Endothelial cell of umbilical vein (primary cell): ENCODE data around the gene GRID1. TPM values are rescaled to one million over a fixed set of nuclear protein-coding genes. Genes with fewer than 3 reads are reported as not detected.

Experiments
- BruUV-seq: library from RNA; stranded (reverse); fragments of 400-500 nt; replicated peaks from 2 replicates; lab custom pipeline; 2021; lab: Mats Ljungman, UMichigan
- CTCF ChIA-PET: fragments of 300-600, 350-600 bp; sonication (Branson Sonifier 250); formaldehyde crosslinking; loops from one replicate; lab custom pipeline; 2021; ENCODE audit warnings: antibody characterized with exemption, inconsistent platforms; lab: Charles Lee
- POLR2A ChIA-PET: fragments of 300-600, 350-600 bp; sonication (Branson Sonifier 250); formaldehyde crosslinking; loops from one replicate; lab custom pipeline; 2021; ENCODE audit warnings: antibody characterized with exemption, inconsistent platforms; lab: Charles Lee
- DNase-seq: peaks from one replicate; pipeline ENCODE4 v3.0.0-alpha.2; 2011; ENCODE audit warnings: low read depth, low spot score
- FAIRE-seq: peaks from 2 replicates; lab custom pipeline; 2011; peaks lifted over from hg19 to GRCh38; lab: Jason Lieb, UNC
- H2AFZ ChIP-seq: 2 replicates; pipeline ENCODE4 v1.6.0; 2012; ENCODE audit warnings: low read depth, low read length, control low read depth, inconsistent platforms
- H3K27ac ChIP-seq: 2 replicates; pipeline ENCODE4 v1.5.1; 2011; ENCODE audit warnings: low read depth, mild to moderate bottlenecking, control low read depth, low read length, moderate library complexity; ENCODE audit not compliant: insufficient read depth
- H3K27me3 ChIP-seq, 2 experiments: 2 replicates each; pipeline versions ENCODE4 v1.6.0 to v1.6.1; 2011; ENCODE audit warnings: low read length in 2 of 2, mixed read lengths in 1 of 2; ENCODE audit not compliant: control insufficient read depth in 2 of 2, insufficient read depth in 2 of 2
- H3K36me3 ChIP-seq, 2 experiments: 2 replicates in 1 of 2; 3 replicates in 1 of 2; pipeline ENCODE4 v1.5.1; 2011; ENCODE audit warnings: low read length in 2 of 2, mild to moderate bottlenecking in 1 of 2, moderate library complexity in 1 of 2; ENCODE audit not compliant: control insufficient read depth in 2 of 2, insufficient read depth in 2 of 2; ENCODE audit errors: extremely low read depth in 1 of 2
- H3K4me1 ChIP-seq: 3 replicates; pipeline ENCODE4 v1.5.1; 2011; ENCODE audit warnings: mild to moderate bottlenecking, low read length; ENCODE audit not compliant: control insufficient read depth, insufficient read depth; ENCODE audit errors: extremely low read depth
- H3K4me2 ChIP-seq: 2 replicates; pipeline ENCODE4 v1.6.1; 2011; ENCODE audit warnings: low read length, control low read depth, mixed read lengths; ENCODE audit not compliant: insufficient read depth
- H3K4me3 ChIP-seq, 3 experiments: fragments of 200-600 bp in 1 of 3; sonication (generic), shearing (Covaris generic) in 1 of 3; replicated peaks in 1 of 3; 2 replicates each; pipeline ENCODE4 v1.5.1; 2011 to 2016; ENCODE audit warnings: control low read depth in 3 of 3, low read length in 3 of 3, mild to moderate bottlenecking in 2 of 3, inconsistent platforms in 1 of 3, low read depth in 1 of 3, moderate library complexity in 1 of 3; ENCODE audit not compliant: insufficient read depth in 1 of 3
- H3K79me2 ChIP-seq: 2 replicates; pipeline ENCODE4 v1.6.0; 2012; ENCODE audit warnings: low read length, inconsistent platforms; ENCODE audit not compliant: control insufficient read depth, insufficient read depth
- H3K9ac ChIP-seq: replicated peaks from 2 replicates; pipeline ENCODE3; 2011; ENCODE audit warnings: low read length, control low read depth; ENCODE audit not compliant: insufficient read depth; ENCODE audit errors: extremely low read depth
- H3K9me1 ChIP-seq: replicated peaks from 3 replicates; pipeline ENCODE4 v1.6.0; 2011; ENCODE audit warnings: mild to moderate bottlenecking, low read length; ENCODE audit not compliant: control insufficient read depth, insufficient read depth; ENCODE audit errors: extremely low read depth
- H3K9me3 ChIP-seq: replicated peaks from 2 replicates; pipeline ENCODE4 v1.5.1; 2012; ENCODE audit warnings: low read length, inconsistent platforms; ENCODE audit not compliant: control insufficient read depth, insufficient read depth
- H4K20me1 ChIP-seq: replicated peaks from 2 replicates; pipeline ENCODE3; 2011; ENCODE audit warnings: mild to moderate bottlenecking, low read length; ENCODE audit not compliant: control insufficient read depth, insufficient read depth; ENCODE audit errors: extremely low read depth
- EZH2 ChIP-seq: IDR thresholded peaks from 2 replicates; pipeline ENCODE4 v1.6.1; 2012; ENCODE audit warnings: borderline replicate concordance, low read depth, mild to moderate bottlenecking, moderate library complexity, low read length, inconsistent platforms; ENCODE audit not compliant: severe bottlenecking
- FOS ChIP-seq: IDR thresholded peaks from 2 replicates; pipeline ENCODE4 v1.6.1; 2011; ENCODE audit warnings: mild to moderate bottlenecking, low read length, moderate library complexity, borderline replicate concordance; ENCODE audit not compliant: insufficient read depth
- GATA2 ChIP-seq: IDR thresholded peaks from 2 replicates; pipeline ENCODE4 v1.7.0; 2011; ENCODE audit warnings: low read depth, mild to moderate bottlenecking, moderate library complexity, mixed read lengths, low read length; ENCODE audit not compliant: insufficient read length, insufficient read depth
- JUN ChIP-seq: IDR thresholded peaks from 2 replicates; pipeline ENCODE4 v1.6.1; 2011; ENCODE audit warnings: borderline replicate concordance, low read depth; ENCODE audit not compliant: insufficient read length, insufficient read depth
- MYC ChIP-seq: IDR thresholded peaks from one replicate; pipeline ENCODE4 v1.6.1; 2011; ENCODE audit warnings: mild to moderate bottlenecking, low read depth, low read length
- POLR2A ChIP-seq: IDR thresholded peaks from 2 replicates; pipeline ENCODE4 v1.6.1; 2012; ENCODE audit warnings: low read depth, mild to moderate bottlenecking, control low read depth, low read length
- POLR2AphosphoS5 ChIP-seq: IDR thresholded peaks from 2 replicates; pipeline ENCODE4 v1.6.1; 2012; ENCODE audit warnings: low read depth, mild to moderate bottlenecking, control low read depth, low read length, moderate library complexity; ENCODE audit not compliant: insufficient read depth
- dilution Hi-C: fragments of 300-500 bp; cut with MboI; formaldehyde crosslinking; loops from one replicate; pipeline ENCODE4 v1.15.0; 2019; ENCODE audit warnings: low sequenced_read_pairs; ENCODE audit not compliant: extremely low pct_ligation_motif_present
- intact Hi-C: fragments of 100-400 bp; cut with micrococcal nuclease; formaldehyde crosslinking; loops from one replicate; pipeline ENCODE4 v1.10.0; 2022
- polyA plus RNA-seq, 4 experiments: library from polyadenylated mRNA; depleted of rRNA in 3 of 4; stranded (reverse) in 3 of 4; unstranded in 1 of 4; fragments of >200 nt; gene quantifications; 2 replicates each; pipeline versions ENCODE4 v1.2.1 to v1.2.3, GENCODE V29; 2011 to 2012; ENCODE audit warnings: missing spikeins in 1 of 4
- total RNA-seq: library from RNA; stranded (reverse); gene quantifications from 2 replicates; pipeline ENCODE4 v1.2.3, GENCODE V29; 2021
- TF ChIP-seq, protein P1 (sequence below), 2 donors: IDR thresholded peaks; 1 replicate in 1 of 2; 2 replicates in 1 of 2; pipeline ENCODE4 v1.5.1; 2011; ENCODE audit warnings: low read length in 2 of 2, mild to moderate bottlenecking in 2 of 2, moderate library complexity in 2 of 2, control low read depth in 1 of 2, inconsistent platforms in 1 of 2, low read depth in 1 of 2; ENCODE audit not compliant: insufficient read depth in 1 of 2; ENCODE audit errors: extremely low read depth in 1 of 2
- TF ChIP-seq, protein P2 (sequence below): IDR thresholded peaks from 2 replicates; pipeline ENCODE4 v1.6.1; 2011; ENCODE audit not compliant: insufficient read depth, insufficient read length

The GRID1 gene
- total and polyA plus RNA-seq, 2 donors (not counting 3 experiments of a cell fraction or from before 2014, with no cell fraction given): not detected

DNA sequence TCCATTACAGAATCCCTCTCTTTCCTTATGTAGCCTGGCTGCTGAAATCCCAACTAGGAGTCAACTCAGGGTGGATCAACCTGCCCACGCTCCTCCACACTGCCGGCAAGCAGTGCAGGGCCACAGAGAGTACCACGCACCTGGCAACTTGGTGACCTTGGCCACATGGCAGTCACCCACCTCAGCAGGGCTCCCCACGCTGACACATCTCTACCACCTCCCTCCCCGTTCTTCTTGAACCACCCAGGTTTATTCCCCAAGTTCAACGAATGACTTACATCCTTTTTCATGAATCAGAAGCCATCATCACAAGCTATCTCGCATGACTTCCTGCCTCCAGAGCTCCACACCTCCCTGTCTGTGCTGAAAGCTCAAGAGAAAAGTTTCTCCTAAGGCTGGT lies 153.4 kb downstream of the GRID1 start:
- Histone ChIP-seq H3K9me1 (no peaks in the 10 kb centered on the region), H3K9me3 (no peaks in the 10 kb centered on the region), H3K36me3 (no peaks in the 10 kb centered on the region), H2AFZ (no peak overlapping the region), H3K4me2 (no peak overlapping the region), H3K27me3 (no peaks in the 10 kb centered on the region), H3K79me2 (no peaks in the 10 kb centered on the region), H4K20me1 (no peaks in the 10 kb centered on the region), H3K4me3 (no peak overlapping the region), H3K4me1 (no peaks in the 10 kb centered on the region), H3K9ac (no peak overlapping the region), H3K27ac (no peak overlapping the region)
- no TSS peak for BruUV-seq
- dilution Hi-C loops (no loop called here), intact Hi-C loops (no loop called here)
- no peak for FAIRE-seq
- CTCF ChIA-PET: no interaction called here
- TF ChIP-seq POLR2AphosphoS5 (no peak), GATA2 (no peak), MYC (no peak), EZH2 (no peak), FOS (no peak), POLR2A (no peak), JUN (no peak)
- TF ChIP-seq, protein P1, sequence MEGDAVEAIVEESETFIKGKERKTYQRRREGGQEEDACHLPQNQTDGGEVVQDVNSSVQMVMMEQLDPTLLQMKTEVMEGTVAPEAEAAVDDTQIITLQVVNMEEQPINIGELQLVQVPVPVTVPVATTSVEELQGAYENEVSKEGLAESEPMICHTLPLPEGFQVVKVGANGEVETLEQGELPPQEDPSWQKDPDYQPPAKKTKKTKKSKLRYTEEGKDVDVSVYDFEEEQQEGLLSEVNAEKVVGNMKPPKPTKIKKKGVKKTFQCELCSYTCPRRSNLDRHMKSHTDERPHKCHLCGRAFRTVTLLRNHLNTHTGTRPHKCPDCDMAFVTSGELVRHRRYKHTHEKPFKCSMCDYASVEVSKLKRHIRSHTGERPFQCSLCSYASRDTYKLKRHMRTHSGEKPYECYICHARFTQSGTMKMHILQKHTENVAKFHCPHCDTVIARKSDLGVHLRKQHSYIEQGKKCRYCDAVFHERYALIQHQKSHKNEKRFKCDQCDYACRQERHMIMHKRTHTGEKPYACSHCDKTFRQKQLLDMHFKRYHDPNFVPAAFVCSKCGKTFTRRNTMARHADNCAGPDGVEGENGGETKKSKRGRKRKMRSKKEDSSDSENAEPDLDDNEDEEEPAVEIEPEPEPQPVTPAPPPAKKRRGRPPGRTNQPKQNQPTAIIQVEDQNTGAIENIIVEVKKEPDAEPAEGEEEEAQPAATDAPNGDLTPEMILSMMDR (IDR thresholded peaks at IDR 0.05; ENCODE audit: extremely low read depth in 1 of 2, insufficient read depth in 1 of 2, low read depth in 1 of 2, low read length in 2 of 2): no peak
- TF ChIP-seq, protein P2, sequence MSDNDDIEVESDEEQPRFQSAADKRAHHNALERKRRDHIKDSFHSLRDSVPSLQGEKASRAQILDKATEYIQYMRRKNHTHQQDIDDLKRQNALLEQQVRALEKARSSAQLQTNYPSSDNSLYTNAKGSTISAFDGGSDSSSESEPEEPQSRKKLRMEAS: no peak
- DNase-seq: no peak
- POLR2A ChIA-PET: no interaction called here
